GM23338 (cell line): ENCODE measurements around the gene PIGZ. TPM values are rescaled to one million over a fixed set of nuclear protein-coding genes. Genes with fewer than 3 reads are reported as not detected.

Experiments
- ATAC-seq: fragments of 200-7000 bp; cut with Tn5 transposase; 3 replicates; pipeline ENCODE4 v1.9.1; 2020
- DNase-seq: peaks from one replicate; pipeline ENCODE4 v3.0.0-alpha.2; 2015; ENCODE audit warnings: low spot score
- H2AFZ ChIP-seq: fragments of 200-600 bp; sonication (generic); 2 replicates; pipeline ENCODE4 v1.8.0; 2016; ENCODE audit warnings: antibody characterized with exemption, mild to moderate bottlenecking, moderate library complexity
- H3F3A ChIP-seq: fragments of 200-600 bp; sonication (generic); replicated peaks from 2 replicates; pipeline ENCODE4 v1.8.0; 2017; ENCODE audit warnings: antibody characterized with exemption, mixed run types, low read depth
- H3K27ac ChIP-seq: fragments of 200-600 bp; sonication (generic); 2 replicates; pipeline ENCODE4 v1.6.1; 2016; ENCODE audit warnings: low read depth
- H3K27me3 ChIP-seq: fragments of 200-600 bp; sonication (generic); 2 replicates; pipeline ENCODE4 v1.8.0; 2016; ENCODE audit warnings: mild to moderate bottlenecking, mixed run types, moderate library complexity; ENCODE audit not compliant: insufficient read depth
- H3K36me3 ChIP-seq: fragments of 200-600 bp; sonication (generic); 2 replicates; pipeline ENCODE4 v1.8.0; 2016; ENCODE audit warnings: mild to moderate bottlenecking; ENCODE audit not compliant: insufficient read depth
- H3K4me1 ChIP-seq: fragments of 200-600 bp; sonication (generic); 2 replicates; pipeline ENCODE4 v1.8.0; 2016; ENCODE audit warnings: mild to moderate bottlenecking, moderate library complexity; ENCODE audit not compliant: insufficient read depth
- H3K4me2 ChIP-seq: fragments of 200-600 bp; sonication (generic); 2 replicates; pipeline ENCODE4 v1.7.1; 2017; ENCODE audit warnings: mixed run types
- H3K4me3 ChIP-seq: fragments of 200-600 bp; sonication (generic); 2 replicates; pipeline ENCODE4 v1.6.1; 2016; ENCODE audit warnings: mixed run types
- H3K79me2 ChIP-seq: fragments of 200-600 bp; sonication (generic); replicated peaks from 2 replicates; pipeline ENCODE4 v1.8.0; 2017; ENCODE audit warnings: mild to moderate bottlenecking; ENCODE audit not compliant: insufficient read depth
- H3K9me2 ChIP-seq: fragments of 200-600 bp; sonication (generic); 2 replicates; pipeline ENCODE4 v1.8.0; 2017; ENCODE audit not compliant: insufficient read depth
- H4K20me1 ChIP-seq: fragments of 200-600 bp; sonication (generic); replicated peaks from 2 replicates; pipeline ENCODE4 v1.8.0; 2017; ENCODE audit warnings: mild to moderate bottlenecking; ENCODE audit not compliant: insufficient read depth
- H3K27ac Mint-ChIP-seq: 2 replicates; pipeline ENCODE4 v1.8.0; 2020; ENCODE audit warnings: inconsistent platforms, mild to moderate bottlenecking, moderate library complexity, mixed read lengths
- H3K27me3 Mint-ChIP-seq: 3 replicates; pipeline ENCODE4 v1.8.0; 2022; ENCODE audit warnings: low read depth, mild to moderate bottlenecking, moderate library complexity, mixed read lengths, inconsistent platforms; ENCODE audit not compliant: insufficient read depth, poor library complexity
- H3K36me3 Mint-ChIP-seq: 3 replicates; pipeline ENCODE4 v1.8.0; 2021; ENCODE audit warnings: low read depth, mild to moderate bottlenecking, inconsistent platforms, moderate library complexity, mixed read lengths
- H3K4me1 Mint-ChIP-seq: 3 replicates; pipeline ENCODE4 v1.8.0; 2020; ENCODE audit warnings: mild to moderate bottlenecking, inconsistent platforms, mixed read lengths
- H3K4me3 Mint-ChIP-seq: 3 replicates; pipeline ENCODE4 v1.8.0; 2021; ENCODE audit warnings: moderate library complexity, mild to moderate bottlenecking, inconsistent platforms, mixed read lengths
- H3K9me3 Mint-ChIP-seq: 3 replicates; pipeline ENCODE4 v1.8.0; 2020; ENCODE audit warnings: moderate library complexity, mild to moderate bottlenecking, inconsistent platforms, mixed read lengths
- CREB1 ChIP-seq: fragments of 250-450 bp; sonication (Bioruptor Pico); IDR thresholded peaks from 2 replicates; pipeline ENCODE4 v1.5.0; 2020; ENCODE audit warnings: low read depth, mild to moderate bottlenecking, moderate library complexity
- CTCF ChIP-seq, 2 experiments: fragments of 200-600 bp in 1 of 2; sonication (generic) in 1 of 2; conservative IDR thresholded peaks; 2 replicates each; pipeline versions ENCODE4 v1.5.1 to v1.6.1; 2016 to 2017; ENCODE audit warnings: antibody characterized with exemption in 2 of 2, low read depth in 2 of 2, mild to moderate bottlenecking in 2 of 2, moderate library complexity in 1 of 2
- ETS1 ChIP-seq: IDR thresholded peaks from 2 replicates; pipeline ENCODE4 v1.6.1; 2016; ENCODE audit warnings: antibody characterized with exemption
- EZH2 ChIP-seq: fragments of 200-600 bp; sonication (generic); IDR thresholded peaks from one replicate; pipeline ENCODE4 v1.8.0; 2017; ENCODE audit warnings: antibody characterized with exemption, mild to moderate bottlenecking, low read depth; ENCODE audit not compliant: unreplicated experiment
- EZH2phosphoT487 ChIP-seq: fragments of 200-600 bp; sonication (generic); IDR thresholded peaks from one replicate; pipeline ENCODE4 v1.8.1; 2018; ENCODE audit warnings: antibody characterized with exemption; ENCODE audit not compliant: unreplicated experiment
- JUNB ChIP-seq: IDR thresholded peaks from one replicate; pipeline ENCODE4 v1.6.1; 2016; ENCODE audit warnings: antibody characterized with exemption; ENCODE audit not compliant: unreplicated experiment
- NANOG ChIP-seq: IDR thresholded peaks from 2 replicates; pipeline ENCODE4 v1.6.1; 2016; ENCODE audit warnings: antibody characterized with exemption, borderline replicate concordance
- POLR2AphosphoS5 ChIP-seq: IDR thresholded peaks from 2 replicates; pipeline ENCODE4 v1.6.1; 2016; ENCODE audit warnings: antibody characterized with exemption, low read depth
- STAT1 ChIP-seq: IDR thresholded peaks from one replicate; pipeline ENCODE4 v1.6.1; 2016; ENCODE audit warnings: antibody characterized with exemption; ENCODE audit not compliant: unreplicated experiment
- ZNF114 ChIP-seq: fragments of 250-450 bp; sonication (Bioruptor Pico); IDR thresholded peaks from 2 replicates; pipeline ENCODE4 v1.5.0; 2020; ENCODE audit warnings: mild to moderate bottlenecking, moderate library complexity
- ZNF331 ChIP-seq: fragments of 250-450 bp; sonication (Bioruptor Pico); IDR thresholded peaks from 2 replicates; pipeline ENCODE4 v1.5.0; 2020; ENCODE audit warnings: low read depth, mild to moderate bottlenecking, moderate library complexity
- polyA plus RNA-seq: library from polyadenylated mRNA; unstranded; fragments of >200 nt; fragmentation: Nextera tagmentation; extraction: Ambion mirVana; gene quantifications from 2 replicates; pipeline ENCODE4 v1.2.1, GENCODE V29; 2016
- total RNA-seq: library from RNA; depleted of rRNA; stranded (reverse); fragments of >200 nt; shearing (Covaris generic); gene quantifications from 2 replicates; pipeline ENCODE4 v1.2.3, GENCODE V29; 2014
- TF ChIP-seq, protein P1 (sequence below): IDR thresholded peaks from one replicate; pipeline ENCODE4 v1.6.1; 2018; ENCODE audit warnings: antibody characterized with exemption; ENCODE audit not compliant: unreplicated experiment

Gene PIGZ
- total and polyA plus RNA-seq, 2 experiments from 2014 or later = 0.16 TPM; not detected in 1

GRCh38 chr3:196966526-196967401 is 1.9 kb downstream of the PIGZ start:
- H3K27ac ChIP-seq = no peak overlapping the region
- ATAC-seq (peak; percentile 38), DNase-seq (peak; percentile 70)
- 0 out of 2 replicates have a peak, but pooled peaks cover 6% of the 10 kb centered on the region for H3F3A ChIP-seq
- H2AFZ ChIP-seq = peak overlapping the region; percentile 95
- H3K79me2 ChIP-seq = no peaks in the 10 kb centered on the region
- H3K9me2 ChIP-seq = no peaks in the 10 kb centered on the region
- H3K27me3 ChIP-seq = peaks cover 80% of the 10 kb centered on the region
- H3K27ac Mint-ChIP-seq = no peak overlapping the region
- H3K4me3 ChIP-seq = peak overlapping the region; percentile 54
- H3K4me1 Mint-ChIP-seq = peaks cover 8% of the 10 kb centered on the region; the same call in 2 of the 3 replicates
- H3K4me3 Mint-ChIP-seq = peak overlapping the region; percentile 71
- no peak for TF ChIP-seq STAT1
- 0 out of 2 replicates have a peak, but pooled peaks have one; percentile 30 for TF ChIP-seq POLR2AphosphoS5
- H3K9me3 Mint-ChIP-seq = peaks cover 15% of the 10 kb centered on the region; the same call in 2 of the 3 replicates
- H4K20me1 ChIP-seq = no peaks in the 10 kb centered on the region
- no peaks in the 10 kb centered on the region for H3K36me3 ChIP-seq
- H3K36me3 Mint-ChIP-seq = peaks cover 8% of the 10 kb centered on the region
- no peaks in the 10 kb centered on the region; the same call in 1 of the 2 replicates for H3K4me1 ChIP-seq
- H3K27me3 Mint-ChIP-seq = peaks cover 56% of the 10 kb centered on the region
- H3K4me2 ChIP-seq = peak overlapping the region; percentile 81

GRCh38 chr3:196965804-196966173 is 2.8 kb downstream of the PIGZ start:
- DNase-seq (no peak), ATAC-seq (no peak)
- peaks cover 8% of the 10 kb centered on the region; the same call in 2 of the 3 replicates for H3K4me1 Mint-ChIP-seq
- H2AFZ ChIP-seq = no peak overlapping the region
- H3K27ac ChIP-seq = no peak overlapping the region
- H4K20me1 ChIP-seq = no peaks in the 10 kb centered on the region
- no peak overlapping the region for H3K4me3 ChIP-seq
- H3K4me1 ChIP-seq = no peaks in the 10 kb centered on the region; the same call in 1 of the 2 replicates
- H3K27me3 ChIP-seq = peaks cover 70% of the 10 kb centered on the region
- peaks cover 4% of the 10 kb centered on the region; the same call in 2 of the 3 replicates for H3K36me3 Mint-ChIP-seq
- no peaks in the 10 kb centered on the region for H3K36me3 ChIP-seq
- H3K27ac Mint-ChIP-seq = no peak overlapping the region
- 0 out of 2 replicates have a peak, but pooled peaks cover 6% of the 10 kb centered on the region for H3F3A ChIP-seq
- H3K4me2 ChIP-seq = no peak overlapping the region
- H3K79me2 ChIP-seq = no peaks in the 10 kb centered on the region
- peaks cover 6% of the 10 kb centered on the region; the same call in 2 of the 3 replicates for H3K9me3 Mint-ChIP-seq
- peaks cover 48% of the 10 kb centered on the region for H3K27me3 Mint-ChIP-seq
- H3K4me3 Mint-ChIP-seq = no peak overlapping the region
- no peaks in the 10 kb centered on the region for H3K9me2 ChIP-seq
- no peak for TF ChIP-seq ZNF114 (CRISPR knock-in tag)
- no peak for TF ChIP-seq CTCF (conservative IDR thresholded peaks at IDR 0.05; ENCODE audit: low read depth in 2 of 2)
- no peak for TF ChIP-seq EZH2phosphoT487
- no peak for TF ChIP-seq EZH2
- no peak for TF ChIP-seq NANOG
- no peak for TF ChIP-seq STAT1
- TF ChIP-seq CREB1 (CRISPR knock-in tag) = no peak
- TF ChIP-seq ZNF331 (CRISPR knock-in tag) = no peak
- TF ChIP-seq ETS1 = no peak
- TF ChIP-seq, protein P1, sequence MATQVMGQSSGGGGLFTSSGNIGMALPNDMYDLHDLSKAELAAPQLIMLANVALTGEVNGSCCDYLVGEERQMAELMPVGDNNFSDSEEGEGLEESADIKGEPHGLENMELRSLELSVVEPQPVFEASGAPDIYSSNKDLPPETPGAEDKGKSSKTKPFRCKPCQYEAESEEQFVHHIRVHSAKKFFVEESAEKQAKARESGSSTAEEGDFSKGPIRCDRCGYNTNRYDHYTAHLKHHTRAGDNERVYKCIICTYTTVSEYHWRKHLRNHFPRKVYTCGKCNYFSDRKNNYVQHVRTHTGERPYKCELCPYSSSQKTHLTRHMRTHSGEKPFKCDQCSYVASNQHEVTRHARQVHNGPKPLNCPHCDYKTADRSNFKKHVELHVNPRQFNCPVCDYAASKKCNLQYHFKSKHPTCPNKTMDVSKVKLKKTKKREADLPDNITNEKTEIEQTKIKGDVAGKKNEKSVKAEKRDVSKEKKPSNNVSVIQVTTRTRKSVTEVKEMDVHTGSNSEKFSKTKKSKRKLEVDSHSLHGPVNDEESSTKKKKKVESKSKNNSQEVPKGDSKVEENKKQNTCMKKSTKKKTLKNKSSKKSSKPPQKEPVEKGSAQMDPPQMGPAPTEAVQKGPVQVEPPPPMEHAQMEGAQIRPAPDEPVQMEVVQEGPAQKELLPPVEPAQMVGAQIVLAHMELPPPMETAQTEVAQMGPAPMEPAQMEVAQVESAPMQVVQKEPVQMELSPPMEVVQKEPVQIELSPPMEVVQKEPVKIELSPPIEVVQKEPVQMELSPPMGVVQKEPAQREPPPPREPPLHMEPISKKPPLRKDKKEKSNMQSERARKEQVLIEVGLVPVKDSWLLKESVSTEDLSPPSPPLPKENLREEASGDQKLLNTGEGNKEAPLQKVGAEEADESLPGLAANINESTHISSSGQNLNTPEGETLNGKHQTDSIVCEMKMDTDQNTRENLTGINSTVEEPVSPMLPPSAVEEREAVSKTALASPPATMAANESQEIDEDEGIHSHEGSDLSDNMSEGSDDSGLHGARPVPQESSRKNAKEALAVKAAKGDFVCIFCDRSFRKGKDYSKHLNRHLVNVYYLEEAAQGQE = no peak
- no peak for TF ChIP-seq POLR2AphosphoS5
- no peak for TF ChIP-seq JUNB
